Panc1 (cell line): Measurements from ENCODE around the gene AKAP13. TPM values are rescaled to one million over a fixed set of nuclear protein-coding genes. Genes with fewer than 3 reads are reported as not detected.

Source experiments
- ATAC-seq: fragments of 200-7000 bp; cut with Tn5 transposase; 2 replicates; pipeline ENCODE4 v1.9.1; 2020; ENCODE audit warnings: mild to moderate bottlenecking, moderate library complexity
- BruUV-seq: library from RNA; stranded (reverse); fragments of 400-500 nt; replicated peaks from 2 replicates; lab custom pipeline; 2021; lab: Mats Ljungman, UMichigan
- CTCF ChIA-PET: fragments of 300-600 bp; sonication (Branson Sonifier 250); formaldehyde crosslinking; loops from one replicate; lab custom pipeline; 2022; ENCODE audit warnings: antibody characterized with exemption; lab: Charles Lee
- POLR2A ChIA-PET: fragments of 300-600 bp; sonication (Branson Sonifier 250); formaldehyde crosslinking; loops from one replicate; lab custom pipeline; 2022; ENCODE audit warnings: antibody characterized with exemption; lab: Charles Lee
- DNase-seq: peaks from one replicate; pipeline ENCODE4 v3.0.0-alpha.2; 2010; ENCODE audit warnings: low read depth, low spot score
- H3K27ac ChIP-seq: 2 replicates; pipeline ENCODE4 v1.5.1; 2011; ENCODE audit warnings: mild to moderate bottlenecking, low read length, inconsistent platforms
- H3K27me3 ChIP-seq: fragments of 200-500 bp; sonication (Bioruptor generic); 2 replicates; pipeline ENCODE4 v1.6.0; 2014; ENCODE audit warnings: low read length, inconsistent platforms; ENCODE audit not compliant: control insufficient read depth, insufficient read depth
- H3K36me3 ChIP-seq: fragments of 200-500 bp; sonication (Bioruptor generic); 2 replicates; pipeline ENCODE4 v1.5.1; 2014; ENCODE audit warnings: inconsistent platforms, mild to moderate bottlenecking, low read length, moderate library complexity; ENCODE audit not compliant: control insufficient read depth, insufficient read depth
- H3K4me1 ChIP-seq: 2 replicates; pipeline ENCODE4 v1.5.1; 2011; ENCODE audit warnings: inconsistent platforms, mild to moderate bottlenecking, low read length, moderate library complexity; ENCODE audit not compliant: control insufficient read depth, insufficient read depth
- H3K4me3 ChIP-seq, 2 experiments: 2 replicates each; pipeline ENCODE4 v1.5.1; 2011 to 2012; ENCODE audit warnings: low read depth in 2 of 2, low read length in 2 of 2, mild to moderate bottlenecking in 2 of 2, inconsistent platforms in 1 of 2, moderate library complexity in 1 of 2
- H3K9me3 ChIP-seq: fragments of 200-500 bp; sonication (Bioruptor generic); 2 replicates; pipeline ENCODE4 v1.5.1; 2014; ENCODE audit warnings: low read depth, mild to moderate bottlenecking, inconsistent platforms, low read length, moderate library complexity; ENCODE audit not compliant: control insufficient read depth, insufficient read depth
- CTCF ChIP-seq: fragments of 450-650 bp; IDR thresholded peaks from 2 replicates; pipeline ENCODE4 v1.5.1; 2017; ENCODE audit warnings: mild to moderate bottlenecking
- POLR2AphosphoS5 ChIP-seq: IDR thresholded peaks from 2 replicates; pipeline ENCODE4 v1.6.1; 2012; ENCODE audit warnings: mild to moderate bottlenecking, low read depth, low read length, moderate library complexity
- REST ChIP-seq, 2 experiments: IDR thresholded peaks; 2 replicates each; pipeline ENCODE4 v1.6.1; 2011 to 2012; ENCODE audit warnings: low read depth in 2 of 2, control low read depth in 1 of 2, low read length in 1 of 2, mild to moderate bottlenecking in 1 of 2, moderate library complexity in 1 of 2; ENCODE audit not compliant: insufficient read depth in 1 of 2
- SIN3A ChIP-seq: IDR thresholded peaks from 2 replicates; pipeline ENCODE4 v1.6.1; 2012; ENCODE audit warnings: low read depth, mild to moderate bottlenecking, low read length, moderate library complexity, borderline replicate concordance; ENCODE audit not compliant: insufficient read depth
- TCF7L2 ChIP-seq: IDR thresholded peaks from 2 replicates; pipeline ENCODE4 v1.6.1; 2011; ENCODE audit warnings: mild to moderate bottlenecking, low read depth, low read length, inconsistent platforms
- in situ Hi-C: cut with HindIII; loops from 2 replicates; pipeline ENCODE4 v1.10.0; 2016; ENCODE audit warnings: low sequenced_read_pairs, low pct_unique_long_range_greater_than_20kb
- intact Hi-C: fragments of 100-400 bp; cut with micrococcal nuclease; formaldehyde crosslinking; loops from one replicate; pipeline ENCODE4 v1.10.0; 2022; ENCODE audit not compliant: unreplicated experiment
- total RNA-seq: library from RNA; stranded (reverse); gene quantifications from one replicate; pipeline ENCODE4 v1.2.1, GENCODE V29; 2021; ENCODE audit not compliant: unreplicated experiment

Gene AKAP13
- total RNA-seq, 1 experiment from 2014 or later = 94.2 TPM

- Histone ChIP-seq H3K27me3 (no peaks in the 10 kb centered on the region), H3K27ac (no peak overlapping the region), H3K36me3 (peaks cover 14% of the 10 kb centered on the region; the same call in 1 of the 2 replicates), H3K9me3 (no peaks in the 10 kb centered on the region), H3K4me1 (no peaks in the 10 kb centered on the region), H3K4me3 (no peak overlapping the region)
- POLR2A ChIA-PET = no interaction called here
- DNase-seq (no peak), ATAC-seq (no peak)
- CTCF ChIA-PET = interaction anchor here (0.7 kb wide), 1 partner anchor 99 kb away, joined by 8 read pairs; no protein-coding TSS in a partner anchor
- intact Hi-C loops = no loop called here
- in situ Hi-C loops = no loop called here
- no TSS peak for BruUV-seq
- TF ChIP-seq POLR2AphosphoS5 (no peak), SIN3A (no peak), REST (IDR thresholded peaks at IDR 0.05; ENCODE audit: insufficient read depth in 1 of 2, low read depth in 2 of 2, low read length in 1 of 2) (no peak), TCF7L2 (no peak), CTCF (no peak)
Observed at GRCh38 chr15:85741021-85741421, 360.6 kb downstream of the AKAP13 start.

- Histone ChIP-seq H3K27ac (no peak overlapping the region), H3K4me3 (no peak overlapping the region), H3K4me1 (no peaks in the 10 kb centered on the region), H3K9me3 (no peaks in the 10 kb centered on the region), H3K27me3 (no peaks in the 10 kb centered on the region), H3K36me3 (peaks cover 14% of the 10 kb centered on the region; the same call in 1 of the 2 replicates)
- ChIA-PET POLR2A (no interaction called here), CTCF (interaction anchor here (0.7 kb wide), 1 partner anchor 99 kb away, joined by 8 read pairs; no protein-coding TSS in a partner anchor)
- intact Hi-C loops = no loop called here
- ATAC-seq (no peak), DNase-seq (no peak)
- in situ Hi-C loops = no loop called here
- no peak for TF ChIP-seq POLR2AphosphoS5
- TF ChIP-seq CTCF = no peak
- TF ChIP-seq SIN3A = no peak
- no peak for TF ChIP-seq TCF7L2
- no peak for TF ChIP-seq REST (IDR thresholded peaks at IDR 0.05; ENCODE audit: insufficient read depth in 1 of 2, low read depth in 2 of 2, low read length in 1 of 2)
- BruUV-seq = no TSS peak
Observed at GRCh38 chr15:85741662-85742061, 361.3 kb downstream of the AKAP13 start.
